Hematopoietic multipotent progenitor cell treated with erythropoietin and hydrocortisone succinate and interleukin-3 and kit ligand, for 17 days (in vitro differentiated cells): ENCODE results near the gene PKP1.

ENCODE experiments used
- DNase-seq: peaks from one replicate; pipeline ENCODE4 v3.0.0-alpha.2; 2015; ENCODE audit warnings: low spot score

PKP1 gene

GRCh38 chr1:201260236-201260590, 23.1 kb upstream of the PKP1 start:
- no peak for DNase-seq

GRCh38 chr1:201260648-201261311, 22.5 kb upstream of the PKP1 start:
- DNase-seq, result no peak

DNA sequence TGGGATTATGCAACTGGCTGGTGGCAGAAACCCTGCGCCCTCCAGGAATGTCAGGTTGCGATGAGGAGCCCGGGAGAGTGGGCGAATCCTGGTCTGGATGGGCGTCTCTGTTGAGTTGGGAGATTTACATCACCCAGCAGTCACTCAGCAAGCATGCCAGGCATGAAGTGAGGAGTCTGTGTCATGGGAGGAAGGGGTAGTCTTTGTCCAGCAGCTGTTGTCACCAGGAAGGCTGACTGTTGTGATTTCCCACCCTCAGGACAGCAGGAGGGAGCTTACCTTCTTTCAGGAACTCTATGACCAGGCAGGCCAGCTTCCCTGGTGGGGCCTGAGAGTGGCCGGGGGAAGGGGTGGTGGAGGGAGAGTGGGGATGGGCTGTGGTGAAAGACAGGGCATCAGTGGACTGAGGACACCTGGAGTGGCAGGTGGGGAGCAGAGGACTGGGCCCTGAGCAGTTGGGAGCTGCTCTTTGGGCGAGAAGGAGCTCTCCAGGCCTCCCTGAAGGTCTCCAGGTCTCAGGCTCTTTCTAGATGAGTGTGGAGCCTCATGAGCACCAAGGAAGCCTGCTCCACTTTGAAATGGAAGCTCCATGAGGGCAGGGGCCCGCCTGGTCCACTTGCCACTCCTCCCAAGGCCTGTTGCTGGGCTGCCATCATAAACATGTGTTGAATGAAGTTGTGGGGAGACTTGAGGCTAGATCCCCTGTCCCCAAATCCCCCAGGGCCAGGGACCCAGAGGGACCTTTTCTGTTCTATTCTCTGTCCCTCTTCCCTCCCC, 21.3 kb upstream of the PKP1 start:
- DNase-seq, result no peak

DNA sequence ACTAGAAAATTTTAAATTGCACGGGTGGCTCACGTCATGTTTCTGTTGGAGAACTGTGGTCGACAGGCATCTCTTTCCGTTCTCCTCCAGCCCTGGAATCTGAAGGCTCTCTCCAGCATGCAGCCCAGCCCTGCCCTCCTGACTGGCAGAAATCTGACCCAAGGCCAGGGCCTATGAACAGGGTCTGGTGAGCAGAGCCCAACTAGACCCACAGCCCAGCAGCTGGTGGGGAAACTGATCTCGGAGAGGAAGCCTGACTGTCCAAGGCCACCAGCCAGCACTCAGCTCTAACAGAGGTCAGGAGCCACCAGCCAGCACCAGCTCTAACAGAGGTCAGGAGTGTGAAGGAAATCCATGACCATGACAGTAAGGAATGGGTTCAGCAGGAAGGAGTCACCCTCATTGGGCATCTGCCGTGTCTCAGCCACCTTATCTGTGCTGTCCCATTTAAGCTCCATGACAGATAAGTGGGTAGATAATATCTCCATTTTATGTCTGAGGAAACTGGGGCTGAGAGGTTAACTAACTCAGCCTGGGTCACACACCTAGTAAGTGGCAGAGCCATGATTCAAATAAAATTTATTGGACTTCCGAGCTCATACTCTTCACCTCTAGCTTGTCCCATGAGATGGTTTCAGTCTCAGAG, 20.2 kb upstream of the PKP1 start:
- no peak for DNase-seq

DNA sequence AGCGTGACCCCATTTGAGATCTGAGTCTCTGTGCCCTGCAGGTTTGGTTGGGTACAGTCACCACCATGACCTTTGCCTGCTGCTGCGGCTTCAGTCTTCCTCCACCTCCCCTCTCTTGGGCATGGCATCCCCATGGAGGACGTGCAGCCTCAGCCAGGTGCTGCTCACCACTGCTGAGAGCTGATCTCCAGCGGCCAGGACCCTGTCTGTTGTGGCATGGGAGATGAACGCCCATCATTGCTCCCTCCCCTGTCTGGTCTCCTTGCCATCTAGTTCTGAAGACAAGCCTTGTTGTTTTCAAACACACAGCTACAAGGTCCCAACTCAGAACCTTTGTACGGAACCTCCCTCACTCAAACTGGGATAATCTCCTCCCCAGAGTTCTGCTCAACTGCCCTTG, 19.2 kb upstream of the PKP1 start:
- no peak for DNase-seq

GRCh38 chr1:201264554-201264953, 18.8 kb upstream of the PKP1 start:
- DNase-seq, result no peak

DNA sequence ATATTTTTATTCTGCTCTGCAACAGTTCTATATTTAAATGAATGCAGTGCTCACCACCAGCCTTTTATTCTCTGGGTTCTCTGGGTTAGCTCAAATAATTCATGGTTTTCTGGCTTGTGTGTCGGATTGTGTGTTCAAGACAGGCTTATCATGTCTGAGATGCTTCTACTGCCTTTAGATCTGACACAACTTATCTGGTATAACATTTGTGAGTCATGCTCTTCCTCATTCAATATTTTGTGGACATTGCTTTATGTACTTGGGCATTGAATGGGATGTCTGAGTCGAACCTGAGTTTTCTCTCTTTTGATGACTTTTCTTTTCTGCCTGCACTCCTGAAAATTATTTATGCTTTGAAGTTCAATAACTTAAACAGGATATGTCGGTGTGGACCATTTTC, 17.6 kb upstream of the PKP1 start:
- no peak for DNase-seq

GRCh38 chr1:201266276-201266675, 17.0 kb upstream of the PKP1 start:
- no peak for DNase-seq

DNA sequence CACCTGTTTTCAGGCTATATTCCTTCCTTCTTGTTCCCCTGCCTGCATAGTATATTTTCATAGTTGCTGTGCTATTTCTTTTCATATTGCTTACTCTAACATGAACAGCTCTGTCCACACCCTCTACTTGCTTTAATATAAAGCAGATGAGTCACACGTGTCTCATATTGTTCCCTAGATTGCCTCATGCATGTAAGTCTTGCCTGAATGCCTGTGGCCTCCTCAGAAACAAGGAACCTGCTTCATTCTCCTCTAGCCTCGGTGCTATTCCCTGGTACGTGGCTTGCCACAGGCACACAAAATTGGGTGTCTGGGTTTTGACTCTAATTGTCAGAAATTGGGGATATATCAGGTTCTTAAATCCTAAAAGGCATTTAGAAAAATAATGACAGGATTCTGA, 16.5 kb upstream of the PKP1 start:
- no peak for DNase-seq

DNA sequence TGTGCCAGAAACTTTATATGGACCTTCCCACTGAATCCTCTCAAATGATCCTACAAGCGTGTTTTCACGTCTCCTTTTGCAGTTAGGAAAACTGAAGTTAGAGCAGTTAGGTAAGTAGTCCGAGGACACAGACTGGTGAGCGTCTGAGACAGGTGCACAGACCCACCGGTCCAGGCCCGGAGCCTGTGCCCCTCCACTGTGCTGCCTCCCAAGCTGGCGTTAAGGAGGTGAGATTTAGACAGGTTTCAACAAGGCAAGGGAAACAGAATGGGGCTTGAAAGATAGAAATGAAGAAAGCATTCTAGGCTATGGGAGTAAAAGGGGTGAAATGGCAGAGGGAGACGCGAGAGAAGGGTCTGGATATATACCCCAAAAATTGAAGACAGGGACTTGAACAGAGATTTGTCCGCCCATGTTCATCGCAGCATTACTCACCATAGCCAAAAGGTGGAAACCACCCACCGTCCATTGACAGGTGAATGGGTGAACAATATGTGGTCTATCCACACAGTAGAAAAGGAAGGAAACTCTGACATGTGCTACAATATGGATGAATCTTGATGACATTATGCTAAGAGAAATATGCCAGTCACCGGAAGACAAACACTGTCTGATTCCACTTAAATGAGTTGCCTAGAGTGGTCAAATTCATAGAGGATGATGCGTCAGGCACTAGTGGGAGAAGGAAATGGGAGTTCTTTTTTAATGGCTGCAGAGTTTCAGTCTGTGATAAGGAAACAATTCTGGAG, 15.7 kb upstream of the PKP1 start:
- DNase-seq, result no peak

DNA sequence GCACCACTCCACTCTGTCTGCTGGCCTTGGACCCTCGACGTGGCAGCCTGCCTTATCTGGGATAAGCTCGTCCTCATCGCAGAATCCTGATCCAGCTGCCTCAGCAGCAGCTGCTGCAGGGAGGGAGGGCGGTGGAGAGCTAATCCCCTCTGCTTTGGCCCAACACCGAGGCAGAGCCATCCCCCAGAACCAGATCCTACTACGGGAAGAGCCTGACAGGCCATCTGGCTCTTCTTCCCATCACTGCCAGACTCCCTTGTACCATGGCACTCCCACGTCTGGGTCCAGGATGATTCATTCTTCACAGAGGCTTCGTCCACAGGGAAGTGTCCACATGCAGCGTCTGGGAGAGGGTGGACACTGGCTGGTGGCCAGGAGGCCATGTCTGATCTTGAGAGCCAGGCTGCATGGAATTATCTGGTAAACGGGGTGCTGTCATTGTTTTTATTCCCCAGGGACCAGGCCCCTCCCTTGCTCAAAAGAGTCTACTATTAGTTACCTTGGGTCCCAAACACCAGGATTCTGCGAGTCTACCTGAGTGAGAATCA, 14.6 kb upstream of the PKP1 start:
- no peak for DNase-seq

DNA sequence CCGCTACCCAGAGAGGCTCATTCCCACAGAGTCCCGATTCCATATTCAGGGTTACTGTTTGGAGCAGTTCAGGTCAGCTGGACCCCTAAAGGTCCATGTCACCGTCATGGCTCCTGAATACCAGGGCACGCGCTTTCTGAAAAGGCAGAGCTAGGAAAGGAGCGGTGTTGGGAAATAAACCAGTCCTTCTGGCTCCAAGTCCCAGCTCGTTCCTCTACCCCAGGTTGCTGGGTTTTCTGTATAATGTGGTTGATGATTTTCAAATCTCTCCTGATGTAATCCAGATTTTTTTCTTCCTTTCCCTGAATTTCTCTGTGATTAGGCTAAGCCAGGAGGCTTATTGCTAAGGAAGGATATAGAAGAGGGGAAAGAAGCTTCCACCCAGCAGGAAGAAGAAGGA, 14.0 kb upstream of the PKP1 start:
- DNase-seq, result no peak

DNA sequence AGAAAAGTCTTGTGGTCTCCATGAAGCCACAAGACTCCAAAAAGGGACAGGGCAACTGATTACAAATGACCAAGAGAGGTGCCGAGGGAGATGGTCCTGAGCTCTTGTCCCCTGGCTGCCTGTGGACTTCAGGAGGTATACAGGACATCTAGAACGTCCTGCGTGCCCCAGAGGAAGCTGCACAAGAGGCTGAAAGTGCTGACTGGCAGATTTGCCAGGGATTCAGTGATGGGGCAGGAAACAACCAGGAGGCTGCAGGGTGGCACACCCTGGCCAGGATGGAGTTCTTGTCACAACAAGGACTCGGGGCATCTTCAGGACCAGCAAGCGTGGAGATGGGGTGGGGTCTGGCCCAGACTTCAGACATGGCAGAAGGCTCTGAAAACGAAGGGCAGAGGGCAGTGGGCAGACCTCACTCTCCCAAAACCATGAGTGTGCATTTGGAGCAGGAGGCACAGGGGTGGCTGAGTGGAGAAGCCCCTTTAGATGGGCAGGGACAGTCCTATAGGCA, 13.4 kb upstream of the PKP1 start:
- no peak for DNase-seq

DNA sequence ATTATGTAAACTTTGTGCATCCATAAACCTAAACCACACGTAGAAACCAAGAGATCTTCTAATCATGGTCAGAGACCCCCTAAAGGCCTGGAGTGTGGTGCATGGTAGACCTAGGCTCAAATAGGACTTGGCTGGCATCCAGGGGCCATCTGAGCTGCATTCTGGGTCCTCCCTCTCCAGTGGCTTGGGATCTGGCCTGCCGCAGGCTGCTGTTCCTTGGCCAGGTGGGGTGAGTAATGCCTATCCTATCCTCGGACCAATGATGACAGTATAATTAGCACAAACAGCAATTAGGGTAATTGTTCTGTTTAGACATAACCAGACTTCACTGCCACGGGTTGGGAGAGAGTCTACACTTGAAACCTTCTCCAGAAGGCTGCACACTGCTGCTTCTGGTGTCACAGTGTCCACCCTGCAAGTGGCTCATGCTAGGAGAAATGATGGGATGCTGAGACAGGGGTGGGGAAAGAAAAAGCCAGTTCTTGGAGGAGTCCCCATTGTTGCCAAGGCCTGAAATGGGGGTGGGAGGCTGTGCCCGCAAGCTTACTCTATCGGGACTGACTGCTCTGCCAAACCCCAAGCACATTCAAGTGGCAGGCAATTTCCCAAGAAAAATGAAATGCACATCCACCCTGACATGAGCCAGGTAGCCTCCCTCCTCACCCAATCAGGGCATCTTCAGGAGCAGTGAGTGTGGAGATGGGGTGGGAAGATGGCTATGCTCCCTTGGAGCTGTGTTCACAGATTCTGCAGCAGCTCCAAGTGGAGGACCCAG, 12.5 kb upstream of the PKP1 start:
- DNase-seq, result no peak

GRCh38 chr1:201272799-201273198, 10.5 kb upstream of the PKP1 start:
- DNase-seq, result no peak

GRCh38 chr1:201274616-201275252, 8.6 kb upstream of the PKP1 start:
- DNase-seq, result peak; percentile 23

- DNase-seq, result peak; percentile 83
Observed at GRCh38 chr1:201275253-201275666, 8.0 kb upstream of the PKP1 start.

DNA sequence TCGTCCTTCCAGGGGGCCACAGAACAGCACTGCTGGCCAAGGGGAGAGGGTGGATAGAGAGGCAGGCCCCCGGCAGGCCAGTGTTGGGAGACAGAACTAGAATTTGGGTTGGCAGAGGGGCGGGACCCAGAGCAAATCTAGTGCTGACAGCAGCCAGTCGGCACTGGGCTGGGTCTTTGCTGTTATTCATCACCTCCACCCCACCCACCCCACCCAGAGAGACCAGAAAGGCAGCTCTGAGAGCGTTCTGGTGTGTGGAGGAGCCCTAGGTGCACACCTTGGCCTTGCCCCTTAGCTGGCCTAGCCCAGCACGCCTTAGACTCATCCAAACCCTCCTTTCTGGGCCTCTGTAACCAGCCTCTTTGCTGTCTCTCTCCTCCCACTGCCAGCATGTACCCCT, 6.4 kb upstream of the PKP1 start:
- peak; percentile 67 for DNase-seq

GRCh38 chr1:201277441-201277840, 5.9 kb upstream of the PKP1 start:
- DNase-seq, result no peak

DNA sequence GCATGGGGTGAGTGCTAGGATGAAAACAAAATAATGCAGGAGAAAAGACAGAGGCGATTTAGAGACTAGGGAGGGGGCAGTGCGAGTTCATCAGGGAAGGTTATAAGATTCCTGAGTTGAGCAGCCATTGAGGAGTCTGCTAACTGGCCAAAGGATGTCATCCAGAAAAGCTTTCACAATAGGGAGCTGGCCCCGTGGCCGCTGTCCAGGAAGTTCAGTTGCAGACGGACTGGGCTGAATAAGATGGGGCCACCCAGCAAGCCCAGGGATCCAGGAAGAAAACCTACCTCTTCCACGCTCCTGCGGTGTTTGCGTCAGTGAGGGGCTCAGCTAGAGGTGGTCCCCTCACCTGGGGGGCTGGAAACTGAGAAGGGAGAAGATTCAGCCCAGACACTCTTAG, 4.0 kb upstream of the PKP1 start:
- DNase-seq, result no peak

- no peak for DNase-seq
Observed at GRCh38 chr1:201280884-201281283, 2.4 kb upstream of the PKP1 start.
